Measurements from ENCODE around the gene ZPBP. TPM values are rescaled to one million over a fixed set of nuclear protein-coding genes. Genes with fewer than 3 reads are reported as not detected.

Gene ZPBP
- total and polyA plus RNA-seq, 2 donors (not counting 3 experiments of a cell fraction or from before 2014, with no cell fraction given): not detected

- intact Hi-C loops (cut with micrococcal nuclease): no loop called here
- POLR2A ChIA-PET: no interaction called here
- dilution Hi-C loops (cut with MboI; ENCODE audit: extremely low pct_ligation_motif_present, low sequenced_read_pairs): no loop called here
- Histone ChIP-seq H3K4me2 (ENCODE audit: insufficient read depth, low read length) (no peak overlapping the region), H2AFZ (ENCODE audit: low read depth, low read length) (no peak overlapping the region), H3K9me3 (replicated peaks; ENCODE audit: control insufficient read depth, insufficient read depth, low read length) (no peaks in the 10 kb centered on the region), H4K20me1 (replicated peaks; ENCODE audit: control insufficient read depth, extremely low read depth, insufficient read depth, low read length) (no peaks in the 10 kb centered on the region), H3K4me3 (replicated peaks in 1 of 3; ENCODE audit: insufficient read depth in 1 of 3, low read depth in 1 of 3, low read length in 3 of 3) (no peak overlapping the region), H3K36me3 (ENCODE audit: control insufficient read depth in 2 of 2, extremely low read depth in 1 of 2, insufficient read depth in 2 of 2, low read length in 2 of 2) (no peaks in the 10 kb centered on the region), H3K9ac (replicated peaks; ENCODE audit: extremely low read depth, insufficient read depth, low read length) (no peak overlapping the region), H3K4me1 (ENCODE audit: control insufficient read depth, extremely low read depth, insufficient read depth, low read length) (no peaks in the 10 kb centered on the region), H3K27ac (ENCODE audit: insufficient read depth, low read depth, low read length) (no peak overlapping the region), H3K27me3 (ENCODE audit: control insufficient read depth in 2 of 2, insufficient read depth in 2 of 2, low read length in 2 of 2) (no peaks in the 10 kb centered on the region), H3K79me2 (ENCODE audit: control insufficient read depth, insufficient read depth, low read length) (no peaks in the 10 kb centered on the region), H3K9me1 (replicated peaks; ENCODE audit: control insufficient read depth, extremely low read depth, insufficient read depth, low read length) (no peaks in the 10 kb centered on the region)
- DNase-seq (ENCODE audit: low read depth, low spot score): no peak
- BruUV-seq (replicated peaks): no TSS peak
- no peak for FAIRE-seq
- TF ChIP-seq POLR2AphosphoS5 (IDR thresholded peaks at IDR 0.05; ENCODE audit: insufficient read depth, low read depth, low read length): no peak
- CTCF ChIA-PET: interaction anchor here (1.2 kb wide), 1 partner anchor 18 kb away, joined by 6 read pairs; no protein-coding TSS in a partner anchor
Measured at GRCh38 chr7:50112250-50112649, 19.2 kb upstream of the ZPBP start.

- DNase-seq (ENCODE audit: low read depth, low spot score) (no peak), FAIRE-seq (no peak)
- H3K79me2 ChIP-seq (ENCODE audit: control insufficient read depth, insufficient read depth, low read length): no peaks in the 10 kb centered on the region
- no peaks in the 10 kb centered on the region for H3K36me3 ChIP-seq (ENCODE audit: control insufficient read depth in 2 of 2, extremely low read depth in 1 of 2, insufficient read depth in 2 of 2, low read length in 2 of 2)
- POLR2A ChIA-PET: no interaction called here
- no peak overlapping the region for H2AFZ ChIP-seq (ENCODE audit: low read depth, low read length)
- no peak overlapping the region for H3K27ac ChIP-seq (ENCODE audit: insufficient read depth, low read depth, low read length)
- dilution Hi-C loops (cut with MboI; ENCODE audit: extremely low pct_ligation_motif_present, low sequenced_read_pairs): no loop called here
- H3K4me1 ChIP-seq (ENCODE audit: control insufficient read depth, extremely low read depth, insufficient read depth, low read length): no peaks in the 10 kb centered on the region
- H3K9me3 ChIP-seq (replicated peaks; ENCODE audit: control insufficient read depth, insufficient read depth, low read length): no peaks in the 10 kb centered on the region
- no peaks in the 10 kb centered on the region for H4K20me1 ChIP-seq (replicated peaks; ENCODE audit: control insufficient read depth, extremely low read depth, insufficient read depth, low read length)
- no peaks in the 10 kb centered on the region for H3K27me3 ChIP-seq (ENCODE audit: control insufficient read depth in 2 of 2, insufficient read depth in 2 of 2, low read length in 2 of 2)
- CTCF ChIA-PET: no interaction called here
- H3K4me2 ChIP-seq (ENCODE audit: insufficient read depth, low read length): no peak overlapping the region
- H3K9ac ChIP-seq (replicated peaks; ENCODE audit: extremely low read depth, insufficient read depth, low read length): no peak overlapping the region
- BruUV-seq (replicated peaks): no TSS peak
- intact Hi-C loops (cut with micrococcal nuclease): no loop called here
- no peaks in the 10 kb centered on the region for H3K9me1 ChIP-seq (replicated peaks; ENCODE audit: control insufficient read depth, extremely low read depth, insufficient read depth, low read length)
- TF ChIP-seq MYC (IDR thresholded peaks at IDR 0.05; ENCODE audit: low read depth, low read length) (no peak), POLR2A (IDR thresholded peaks at IDR 0.05; ENCODE audit: low read depth, low read length) (no peak), POLR2AphosphoS5 (IDR thresholded peaks at IDR 0.05; ENCODE audit: insufficient read depth, low read depth, low read length) (no peak), EZH2 (IDR thresholded peaks at IDR 0.05; ENCODE audit: borderline replicate concordance, low read depth, low read length, severe bottlenecking) (no peak), FOS (IDR thresholded peaks at IDR 0.05; ENCODE audit: borderline replicate concordance, insufficient read depth, low read length) (no peak), GATA2 (IDR thresholded peaks at IDR 0.05; ENCODE audit: insufficient read depth, insufficient read length, low read depth, low read length) (no peak), MAX (IDR thresholded peaks at IDR 0.05; ENCODE audit: insufficient read depth, insufficient read length) (no peak), JUN (IDR thresholded peaks at IDR 0.05; ENCODE audit: borderline replicate concordance, insufficient read depth, insufficient read length, low read depth) (no peak), CTCF (IDR thresholded peaks at IDR 0.05; ENCODE audit: extremely low read depth in 1 of 2, insufficient read depth in 1 of 2, low read depth in 1 of 2, low read length in 2 of 2) (no peak)
- H3K4me3 ChIP-seq (replicated peaks in 1 of 3; ENCODE audit: insufficient read depth in 1 of 3, low read depth in 1 of 3, low read length in 3 of 3): no peak overlapping the region
Measured at GRCh38 chr7:50101873-50102272, 8.8 kb upstream of the ZPBP start.

Data from endothelial cell of umbilical vein (primary cell).